Measurements from ENCODE around the gene RASL11A. TPM values are rescaled to one million over a fixed set of nuclear protein-coding genes. Genes with fewer than 3 reads are reported as not detected.
A peak's percentile ranks its signal among the peaks of the same experiment; 100 is the strongest.

The RASL11A gene
- total RNA-seq, 1 experiment from 2014 or later = 1.9 TPM

GRCh38 chr13:27257648-27258253 lies 12.9 kb upstream of the RASL11A start:
- Histone ChIP-seq H3K36me3 (peaks cover 87% of the 10 kb centered on the region), H3K27me3 (replicated peaks) (no peaks in the 10 kb centered on the region), H3K9me3 (replicated peaks) (no peaks in the 10 kb centered on the region), H3K4me3 (no peak overlapping the region), H3K27ac (no peak overlapping the region), H3K4me1 (replicated peaks) (0 out of 2 replicates have a peak, but pooled peaks cover 4% of the 10 kb centered on the region)
- DNase-seq (ENCODE audit: low read depth in 1 of 2, low spot score in 2 of 2) = no peak

DNA sequence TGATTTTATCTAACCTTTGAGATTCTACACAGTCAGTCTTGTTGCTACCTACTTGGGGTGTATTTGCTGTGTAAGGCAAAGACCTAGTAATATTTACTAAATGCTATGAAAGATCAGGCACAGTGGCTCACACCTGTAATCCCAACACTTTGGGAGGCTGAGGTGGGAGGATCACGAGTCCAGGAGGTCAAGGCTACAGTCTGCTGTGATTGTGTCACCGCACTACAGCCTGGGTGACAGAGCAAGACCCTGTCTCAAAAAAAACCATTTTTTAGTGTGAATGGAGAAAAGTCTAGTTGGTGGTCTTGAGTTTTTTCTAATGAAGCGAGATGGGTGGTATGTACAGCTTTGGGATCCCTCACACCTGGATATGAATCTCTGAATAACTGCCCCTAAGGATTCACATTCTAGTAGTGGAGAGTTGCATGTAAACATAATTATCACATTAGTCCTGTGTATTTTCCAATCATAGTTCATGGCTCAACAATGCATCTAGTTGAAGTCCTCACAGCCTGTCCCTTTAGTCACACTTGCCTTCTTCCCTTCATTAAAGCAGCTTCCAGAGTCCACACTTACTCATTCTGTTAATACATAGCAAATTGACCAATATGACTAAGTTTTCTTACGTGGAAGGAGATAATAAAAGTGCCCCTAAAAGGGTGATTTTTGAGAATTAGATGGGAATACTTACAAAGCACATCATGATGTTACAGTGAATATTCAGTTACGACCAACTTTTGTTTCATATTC lies 11.8 kb upstream of the RASL11A start:
- Histone ChIP-seq H3K4me3 (no peak overlapping the region), H3K27ac (no peak overlapping the region), H3K36me3 (peaks cover 77% of the 10 kb centered on the region), H3K27me3 (replicated peaks) (no peaks in the 10 kb centered on the region), H3K9me3 (replicated peaks) (no peaks in the 10 kb centered on the region), H3K4me1 (replicated peaks) (no peaks in the 10 kb centered on the region)
- no peak for DNase-seq (ENCODE audit: low read depth in 1 of 2, low spot score in 2 of 2)

- no peak for DNase-seq (ENCODE audit: low read depth in 1 of 2, low spot score in 2 of 2)
- no peaks in the 10 kb centered on the region for H3K9me3 ChIP-seq (replicated peaks)
- no peak overlapping the region for H3K27ac ChIP-seq
- H3K36me3 ChIP-seq = peaks cover 69% of the 10 kb centered on the region
- no peaks in the 10 kb centered on the region for H3K27me3 ChIP-seq (replicated peaks)
- no peaks in the 10 kb centered on the region for H3K4me1 ChIP-seq (replicated peaks)
- H3K4me3 ChIP-seq = no peak overlapping the region
Measured at GRCh38 chr13:27259831-27260230, 10.8 kb upstream of the RASL11A start.

GRCh38 chr13:27261396-27261795 lies 9.2 kb upstream of the RASL11A start:
- no peak for DNase-seq (ENCODE audit: low read depth in 1 of 2, low spot score in 2 of 2)
- Histone ChIP-seq H3K27ac (no peak overlapping the region), H3K9me3 (replicated peaks) (no peaks in the 10 kb centered on the region), H3K4me3 (no peak overlapping the region), H3K4me1 (replicated peaks) (no peaks in the 10 kb centered on the region), H3K36me3 (peaks cover 53% of the 10 kb centered on the region), H3K27me3 (replicated peaks) (no peaks in the 10 kb centered on the region)

- Histone ChIP-seq H3K27me3 (replicated peaks) (no peaks in the 10 kb centered on the region), H3K4me1 (replicated peaks) (no peaks in the 10 kb centered on the region), H3K27ac (no peak overlapping the region), H3K36me3 (peaks cover 33% of the 10 kb centered on the region), H3K4me3 (no peak overlapping the region), H3K9me3 (replicated peaks) (no peaks in the 10 kb centered on the region)
- no peak for DNase-seq (ENCODE audit: low read depth in 1 of 2, low spot score in 2 of 2)
Measured at GRCh38 chr13:27263438-27263837, 7.2 kb upstream of the RASL11A start.

DNA sequence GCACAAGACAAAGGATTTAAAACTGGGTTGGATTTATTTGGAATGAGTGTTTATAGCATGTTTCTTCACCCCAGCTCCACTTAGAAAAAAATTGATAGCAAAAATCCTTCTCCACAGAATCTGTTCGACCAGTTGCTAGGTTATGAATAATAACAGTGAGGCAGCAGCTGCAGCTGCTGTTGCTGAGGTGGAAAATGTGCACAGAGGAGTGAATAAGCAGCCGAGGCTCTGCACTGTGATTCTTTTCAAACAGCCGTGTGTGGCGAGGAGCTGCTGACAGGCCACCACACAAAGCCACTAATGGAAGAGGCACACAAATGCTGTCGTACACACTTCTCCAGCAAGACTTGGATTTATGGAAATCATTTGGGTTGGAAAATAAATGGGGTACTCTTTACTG lies 6.4 kb upstream of the RASL11A start:
- Histone ChIP-seq H3K27ac (no peak overlapping the region), H3K27me3 (replicated peaks) (no peaks in the 10 kb centered on the region), H3K36me3 (peaks cover 25% of the 10 kb centered on the region), H3K4me3 (no peak overlapping the region), H3K4me1 (replicated peaks) (no peaks in the 10 kb centered on the region), H3K9me3 (replicated peaks) (no peaks in the 10 kb centered on the region)
- no peak for DNase-seq (ENCODE audit: low read depth in 1 of 2, low spot score in 2 of 2)

DNA sequence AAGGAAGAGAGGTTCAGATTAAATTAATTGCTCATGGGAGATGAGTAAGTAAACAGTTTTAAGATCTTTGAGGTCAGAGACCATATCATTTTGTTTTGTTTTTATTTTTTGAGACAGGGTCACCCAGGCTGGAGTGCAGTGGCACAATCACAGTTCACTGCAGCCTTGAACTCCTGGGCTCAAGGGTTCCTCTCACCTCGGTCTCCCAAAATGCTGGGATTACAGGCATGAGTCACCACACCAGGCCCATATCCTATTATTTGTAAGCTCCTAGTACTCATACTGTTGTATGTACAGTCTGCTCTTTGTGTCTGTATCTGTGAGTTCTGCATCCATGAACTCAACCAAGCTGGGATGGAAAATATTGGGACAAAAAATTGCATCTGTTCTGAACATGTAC lies 6.0 kb upstream of the RASL11A start:
- Histone ChIP-seq H3K27ac (no peak overlapping the region), H3K4me3 (no peak overlapping the region), H3K9me3 (replicated peaks) (no peaks in the 10 kb centered on the region), H3K4me1 (replicated peaks) (no peaks in the 10 kb centered on the region), H3K36me3 (peaks cover 20% of the 10 kb centered on the region), H3K27me3 (replicated peaks) (no peaks in the 10 kb centered on the region)
- no peak for DNase-seq (ENCODE audit: low read depth in 1 of 2, low spot score in 2 of 2)

GRCh38 chr13:27266917-27267316 lies 3.7 kb upstream of the RASL11A start:
- H3K36me3 ChIP-seq = peaks cover under 1% of the 10 kb centered on the region; the same call in 1 of the 2 replicates

GRCh38 chr13:27267596-27267995 lies 3.0 kb upstream of the RASL11A start:
- H3K4me3 ChIP-seq = no peak overlapping the region
- no peak overlapping the region for H3K27ac ChIP-seq
- H3K27me3 ChIP-seq (replicated peaks) = no peaks in the 10 kb centered on the region
- no peaks in the 10 kb centered on the region for H3K36me3 ChIP-seq
- H3K9me3 ChIP-seq (replicated peaks) = no peaks in the 10 kb centered on the region
- DNase-seq (ENCODE audit: low read depth in 1 of 2, low spot score in 2 of 2) = no peak
- H3K4me1 ChIP-seq (replicated peaks) = peaks cover 19% of the 10 kb centered on the region

More at GRCh38 chr13:27266917-27267316, 3.7 kb upstream of the RASL11A start:
- no peaks in the 10 kb centered on the region for H3K9me3 ChIP-seq (replicated peaks)
- no peaks in the 10 kb centered on the region for H3K27me3 ChIP-seq (replicated peaks)
- no peak for DNase-seq (ENCODE audit: low read depth in 1 of 2, low spot score in 2 of 2)
- peaks cover 12% of the 10 kb centered on the region for H3K4me1 ChIP-seq (replicated peaks)
- H3K27ac ChIP-seq = no peak overlapping the region
- no peak overlapping the region for H3K4me3 ChIP-seq

DNA sequence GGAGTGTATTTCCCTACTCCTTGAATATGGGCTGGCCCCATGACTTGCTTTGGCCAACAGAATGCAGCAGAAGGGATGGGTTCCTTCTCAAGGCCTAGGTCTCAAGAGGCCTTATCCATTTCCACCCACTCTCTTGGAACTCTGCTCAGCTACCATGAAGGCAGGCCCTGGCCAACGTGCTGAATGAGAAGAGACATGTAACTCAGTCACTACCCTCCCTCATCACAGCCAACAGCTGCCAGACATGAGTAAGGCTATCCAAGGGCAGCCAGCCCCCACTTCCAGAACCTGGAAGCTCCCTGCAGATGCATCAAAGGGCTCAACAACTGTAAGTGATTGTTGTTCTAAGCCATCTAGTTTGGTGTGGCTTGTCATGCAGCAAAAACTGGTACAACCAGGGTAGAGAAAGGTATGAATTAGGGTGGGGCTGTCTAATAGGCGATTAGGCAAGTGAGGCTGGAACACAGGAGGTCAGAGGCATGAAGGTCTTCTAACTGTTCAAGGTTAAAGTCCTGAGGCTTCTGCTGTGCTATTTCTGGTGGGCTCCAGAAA lies 1.4 kb upstream of the RASL11A start:
- H3K4me1 ChIP-seq (replicated peaks) = peaks cover 31% of the 10 kb centered on the region
- 0 out of 2 replicates have a peak, but pooled peaks cover 3% of the 10 kb centered on the region for H3K27me3 ChIP-seq (replicated peaks)
- no peak overlapping the region for H3K27ac ChIP-seq
- no peaks in the 10 kb centered on the region for H3K9me3 ChIP-seq (replicated peaks)
- no peaks in the 10 kb centered on the region for H3K36me3 ChIP-seq
- no peak overlapping the region for H3K4me3 ChIP-seq
- DNase-seq (ENCODE audit: low read depth in 1 of 2, low spot score in 2 of 2) = no peak

GRCh38 chr13:27271570-27272096 lies 1.0 kb downstream of the RASL11A start:
- peaks cover 31% of the 10 kb centered on the region for H3K4me1 ChIP-seq (replicated peaks)
- H3K27me3 ChIP-seq (replicated peaks) = peaks cover 3% of the 10 kb centered on the region; the same call in 1 of the 2 replicates
- H3K9me3 ChIP-seq (replicated peaks) = no peaks in the 10 kb centered on the region
- DNase-seq (ENCODE audit: low read depth in 1 of 2, low spot score in 2 of 2) = no peak
- no peak overlapping the region for H3K27ac ChIP-seq
- no peaks in the 10 kb centered on the region for H3K36me3 ChIP-seq
- peak overlapping the region; percentile 50 for H3K4me3 ChIP-seq

DNA sequence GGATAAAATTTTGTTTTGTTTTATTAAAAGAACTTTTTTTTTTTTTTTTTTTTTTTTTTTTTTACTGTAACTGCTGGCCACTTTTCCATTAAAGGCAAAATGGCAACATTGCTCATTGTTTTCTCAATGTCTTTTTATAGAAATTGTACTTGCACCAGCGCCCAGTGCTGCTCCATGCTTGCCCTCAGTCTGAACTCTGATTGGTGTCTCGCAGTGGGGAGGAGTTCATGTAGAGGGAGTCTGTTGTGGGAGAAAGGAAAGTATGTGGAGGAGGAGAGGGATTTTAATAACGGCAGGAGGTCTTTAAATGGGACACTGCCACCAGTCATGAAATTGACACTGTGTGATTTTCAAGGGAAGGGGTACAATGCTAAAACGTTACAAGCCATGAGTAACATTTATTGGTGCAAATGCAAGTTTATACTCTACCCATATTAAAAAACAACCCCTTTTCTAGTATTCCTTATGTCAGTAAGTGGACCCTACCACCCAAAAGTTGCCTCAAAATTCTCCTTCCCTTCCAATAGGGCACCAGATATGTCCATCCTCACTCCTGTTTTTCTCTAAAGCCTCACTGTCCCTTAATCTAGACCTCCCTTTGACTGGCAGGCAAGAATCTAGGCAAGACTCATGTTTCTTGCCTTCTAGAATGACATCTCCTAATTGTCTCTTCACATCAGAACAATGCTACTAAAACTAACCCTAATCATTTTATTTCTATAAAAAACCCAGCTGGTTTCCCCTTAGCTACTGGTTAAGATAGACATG lies 3.2 kb downstream of the RASL11A start:
- Histone ChIP-seq H3K4me1 (replicated peaks) (peaks cover 31% of the 10 kb centered on the region), H3K27me3 (replicated peaks) (peaks cover 3% of the 10 kb centered on the region; the same call in 1 of the 2 replicates), H3K9me3 (replicated peaks) (no peaks in the 10 kb centered on the region), H3K27ac (no peak overlapping the region), H3K36me3 (no peaks in the 10 kb centered on the region), H3K4me3 (no peak overlapping the region)
- no peak for DNase-seq (ENCODE audit: low read depth in 1 of 2, low spot score in 2 of 2)

GRCh38 chr13:27274631-27275030 lies 4.0 kb downstream of the RASL11A start:
- Histone ChIP-seq H3K4me1 (replicated peaks) (peaks cover 31% of the 10 kb centered on the region), H3K27me3 (replicated peaks) (peaks cover 3% of the 10 kb centered on the region; the same call in 1 of the 2 replicates), H3K27ac (no peak overlapping the region), H3K9me3 (replicated peaks) (no peaks in the 10 kb centered on the region), H3K36me3 (no peaks in the 10 kb centered on the region), H3K4me3 (no peak overlapping the region)
- no peak for DNase-seq (ENCODE audit: low read depth in 1 of 2, low spot score in 2 of 2)

Data from SJSA1 (cell line).